Left cardiac atrium (tissue), 4 donors: ENCODE data around the gene IL26. TPM values are rescaled to one million over a fixed set of nuclear protein-coding genes. Genes with fewer than 3 reads are reported as not detected.
A peak's percentile ranks its signal among the peaks of the same experiment; 100 is the strongest.

Source experiments
- ATAC-seq, 2 donors: fragments of 200-7000 bp; cut with Tn5 transposase; one replicate each; pipeline ENCODE4 v1.9.1; 2020; ENCODE audit warnings: mild to moderate bottlenecking in 2 of 2, moderate library complexity in 2 of 2
- DNase-seq: peaks from one replicate; pipeline ENCODE4 v3.0.0-alpha.2; 2020
- intact Hi-C, 2 donors: fragments of 100-400 bp; cut with DNase I; formaldehyde crosslinking; loops; one replicate each; pipeline versions ENCODE4 v1.14.1 to v1.15.1; 2022 to 2023
- total RNA-seq, 2 donors: library from RNA; stranded (reverse); fragmentation: NEBNext Ultra II Directional; extraction: Animal tissue kit (Norgen Biotek cat#: 25700); gene quantifications; one replicate each; pipeline ENCODE4 v1.2.1, GENCODE V29; 2021
- donor health status: DM: no; HTN: yes; CAD: no.
- donor health status: DM: no; HTN: yes; CAD: no; lungs with severe emphysema.
- donor health status: DM: yes; HTN: yes; CAD: no.
- donor health status: Dilated cardiomyopathy.

IL26 gene
- total RNA-seq, 2 donors from 2014 or later = not detected

- intact Hi-C loops = no loop called here
- ATAC-seq (no peak), DNase-seq (no peak)
Observed at GRCh38 chr12:68242777-68243176, 17.2 kb upstream of the IL26 start.

DNA sequence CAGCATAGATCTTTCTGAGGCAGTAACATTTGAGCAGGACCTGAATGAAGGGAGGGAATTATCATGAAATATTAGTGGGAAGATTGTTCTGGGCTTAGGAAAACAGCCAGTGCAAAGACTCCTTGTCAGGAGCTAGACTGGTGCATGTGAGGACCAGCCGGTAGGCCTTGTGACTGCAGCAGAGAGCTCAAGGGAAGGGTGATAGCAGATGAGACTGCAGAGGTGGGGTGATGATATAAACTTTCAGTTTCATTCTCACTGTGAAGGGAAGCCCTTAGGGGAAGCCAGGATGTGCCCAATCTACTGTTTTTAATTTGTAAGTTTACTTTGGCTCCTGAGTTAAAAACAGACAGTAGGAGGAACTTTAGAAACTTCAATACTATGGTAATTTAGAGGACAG lies 15.4 kb upstream of the IL26 start:
- no peak for DNase-seq
- ATAC-seq = peak; percentile 75 to 79
- intact Hi-C loops = no loop called here

GRCh38 chr12:68240079-68240478 lies 14.5 kb upstream of the IL26 start:
- DNase-seq (no peak), ATAC-seq (peak in 1 of 2 donors; percentile 57)
- intact Hi-C loops = no loop called here

DNA sequence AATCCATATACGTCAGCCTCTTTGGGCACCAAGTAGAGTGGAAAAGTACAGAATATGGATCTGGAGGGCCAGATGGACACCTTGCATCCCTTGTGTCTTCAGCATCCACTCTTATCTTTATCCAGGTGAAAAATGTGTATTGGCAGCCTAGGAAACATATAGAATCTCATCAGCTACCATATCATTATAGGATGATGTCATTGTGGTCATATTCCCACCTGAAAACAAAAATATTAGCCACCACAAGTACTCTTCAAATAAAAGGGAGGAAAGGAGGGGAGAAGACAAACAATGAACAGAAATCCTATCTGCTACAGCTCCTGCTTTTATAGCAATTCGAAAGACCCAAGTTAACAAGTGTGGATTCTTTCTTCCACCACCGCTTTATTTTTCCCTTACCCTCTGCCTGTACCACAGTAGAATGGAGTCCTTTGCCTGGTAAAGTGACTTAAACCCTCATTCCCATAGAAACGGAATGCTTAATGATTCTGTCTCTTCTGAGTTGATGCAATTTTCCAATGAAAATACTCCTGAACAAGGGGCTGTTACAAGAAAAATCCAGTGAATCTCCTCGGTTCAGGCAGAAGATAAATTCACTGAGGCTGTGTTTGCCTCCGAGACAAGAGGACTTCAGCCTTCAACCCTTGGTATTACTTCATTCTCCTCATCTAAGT lies 13.8 kb upstream of the IL26 start:
- DNase-seq (no peak), ATAC-seq (no peak)
- intact Hi-C loops = no loop called here

DNA sequence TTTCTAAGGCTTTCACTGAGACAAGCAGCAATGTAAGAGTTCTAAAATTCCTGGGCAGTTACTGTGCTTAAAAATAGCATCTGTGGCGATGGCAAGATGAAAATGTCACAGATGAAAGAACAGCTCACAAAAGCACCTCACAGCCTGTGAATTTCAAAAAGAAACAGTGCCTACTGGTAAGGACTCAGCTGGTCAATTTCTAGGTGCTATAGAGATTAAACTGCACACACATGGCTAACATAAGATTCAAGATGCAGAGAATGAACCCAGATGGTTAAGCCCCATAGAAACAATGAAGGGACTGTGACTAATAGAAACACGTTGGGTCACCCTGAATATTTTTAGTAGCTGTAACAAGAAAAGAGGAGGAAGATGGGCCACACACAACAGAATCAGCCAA lies 12.0 kb upstream of the IL26 start:
- intact Hi-C loops = no loop called here
- no peak for DNase-seq
- peak in 1 of 2 donors; percentile 23 for ATAC-seq

DNA sequence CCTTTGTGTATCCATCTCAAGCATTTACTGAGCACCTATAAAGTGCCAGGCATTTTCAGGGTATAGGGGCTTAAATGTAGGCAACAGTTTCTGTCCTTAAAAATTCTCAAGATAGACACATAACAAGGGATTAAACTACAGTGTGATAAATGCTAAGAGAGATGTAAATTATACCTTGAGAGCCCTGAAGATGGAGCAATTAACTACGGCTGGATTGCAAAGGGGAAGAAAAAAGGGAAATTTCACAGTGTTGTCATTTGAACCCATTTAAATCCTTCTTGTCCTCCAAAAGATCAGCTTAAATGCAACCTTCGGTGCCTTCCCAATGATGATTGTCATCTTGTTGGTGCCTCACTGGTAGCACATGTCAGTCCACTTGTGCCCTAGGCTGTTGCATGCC lies 11.5 kb upstream of the IL26 start:
- no peak for DNase-seq
- ATAC-seq = no peak
- intact Hi-C loops = no loop called here

DNA sequence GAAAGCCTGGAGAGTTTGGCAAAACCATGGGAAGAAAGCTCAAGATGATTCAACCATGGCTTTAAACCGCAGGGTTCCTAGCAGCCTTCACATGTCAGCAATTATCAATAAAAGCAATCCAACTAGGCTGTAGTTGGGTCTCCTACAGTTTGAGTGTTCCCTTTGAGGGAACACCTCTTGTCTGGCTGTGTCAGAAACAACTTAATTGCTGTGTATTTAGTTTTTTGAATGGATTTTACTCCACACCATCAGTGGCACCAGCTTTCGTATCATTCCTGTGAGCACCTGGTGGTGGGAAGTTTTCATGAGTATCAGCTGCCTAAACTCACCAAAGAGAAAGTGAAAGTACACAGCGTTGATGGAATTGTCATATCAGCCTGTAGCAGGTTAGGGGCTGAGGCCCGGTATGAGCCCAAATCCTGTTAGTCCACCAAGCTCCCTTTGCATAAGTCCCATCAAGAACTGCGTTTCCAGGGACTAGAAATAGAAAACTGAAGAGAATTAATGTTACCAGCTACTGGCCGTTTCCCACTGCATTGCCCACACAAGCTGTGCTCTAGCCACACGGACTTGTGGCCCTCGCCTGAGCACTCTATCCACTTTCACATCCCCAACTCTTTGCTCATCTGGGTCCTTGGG lies 10.9 kb upstream of the IL26 start:
- intact Hi-C loops = no loop called here
- ATAC-seq = peak; percentile 41 to 48
- no peak for DNase-seq

- ATAC-seq (no peak), DNase-seq (no peak)
- intact Hi-C loops = no loop called here
Observed at GRCh38 chr12:68235576-68235975, 10.0 kb upstream of the IL26 start.

DNA sequence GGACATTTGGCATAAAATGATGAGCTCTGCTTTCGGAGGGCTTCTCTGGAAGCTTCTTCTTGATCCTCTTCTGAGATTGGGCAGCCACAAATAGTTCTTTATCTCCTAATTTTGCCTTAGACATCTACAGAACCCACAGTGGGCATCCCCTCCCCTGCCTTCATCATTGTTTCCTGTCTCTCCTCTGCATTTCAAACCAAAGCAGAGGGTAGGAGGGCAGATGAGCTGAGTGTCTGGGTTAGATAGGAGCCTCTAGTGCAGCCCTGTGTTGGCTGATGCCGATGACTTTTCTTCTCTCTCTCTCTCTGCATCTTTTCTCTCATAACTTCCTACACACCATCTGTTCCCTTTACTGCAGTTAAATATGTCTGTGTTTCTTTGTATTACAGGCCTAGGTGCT lies 8.5 kb upstream of the IL26 start:
- ATAC-seq (no peak), DNase-seq (no peak)
- intact Hi-C loops = no loop called here

DNA sequence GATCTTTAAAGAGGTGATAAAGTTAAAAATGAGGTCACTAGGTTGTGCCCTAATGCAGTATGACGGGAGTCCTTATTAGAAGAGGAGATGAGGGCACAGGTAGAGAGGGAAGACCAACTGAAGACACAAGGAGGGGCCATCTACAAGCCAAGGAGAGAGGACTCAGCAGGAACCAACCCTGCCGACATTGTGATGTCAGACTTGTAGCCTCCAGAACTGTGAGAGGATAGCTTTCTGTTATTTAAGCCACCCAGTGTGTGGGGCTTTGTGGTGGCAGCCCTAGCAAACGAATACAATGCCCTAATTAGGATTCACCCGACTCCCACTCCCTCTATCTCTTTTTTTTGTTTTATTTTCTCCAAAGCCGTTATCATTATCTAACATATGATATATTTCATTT lies 7.9 kb upstream of the IL26 start:
- ATAC-seq = no peak
- no peak for DNase-seq
- intact Hi-C loops = no loop called here

- intact Hi-C loops = no loop called here
- ATAC-seq = no peak
- DNase-seq = no peak
Observed at GRCh38 chr12:68231691-68232090, 6.1 kb upstream of the IL26 start.

DNA sequence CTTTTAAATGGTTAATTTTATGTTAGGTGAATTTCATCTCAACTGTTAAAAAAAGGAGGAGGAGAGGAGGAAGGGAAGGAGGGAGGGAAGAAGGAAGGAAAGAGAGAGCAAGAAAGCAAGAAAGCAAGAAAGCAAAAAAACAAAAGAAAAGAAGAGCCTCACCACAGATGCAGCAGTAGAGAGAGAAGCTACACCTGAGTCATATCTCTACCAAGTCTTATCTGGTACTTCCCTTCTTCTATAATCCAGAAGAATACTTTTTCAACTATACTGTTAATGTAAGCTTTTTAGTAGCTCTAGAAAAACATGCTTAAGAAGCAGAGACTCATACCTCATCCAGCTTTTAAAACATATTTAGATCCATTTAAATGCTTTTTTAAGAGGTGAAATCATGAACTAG lies 5.6 kb upstream of the IL26 start:
- DNase-seq = no peak
- intact Hi-C loops = no loop called here
- ATAC-seq = no peak

- intact Hi-C loops = no loop called here
Observed at GRCh38 chr12:68229956-68230355, 4.3 kb upstream of the IL26 start.

GRCh38 chr12:68227356-68227755 lies 1.7 kb upstream of the IL26 start:
- DNase-seq (no peak), ATAC-seq (no peak)
- intact Hi-C loops = no loop called here

More at GRCh38 chr12:68229956-68230355, 4.3 kb upstream of the IL26 start:
- ATAC-seq = no peak
- DNase-seq = no peak

GRCh38 chr12:68224613-68225285 lies 861 bp downstream of the IL26 start:
- DNase-seq (no peak), ATAC-seq (no peak)
- intact Hi-C loops = loop anchor here in 1 of 2 donors (5.0 kb wide), 1 partner anchor 93 kb away; no protein-coding TSS in a partner anchor

DNA sequence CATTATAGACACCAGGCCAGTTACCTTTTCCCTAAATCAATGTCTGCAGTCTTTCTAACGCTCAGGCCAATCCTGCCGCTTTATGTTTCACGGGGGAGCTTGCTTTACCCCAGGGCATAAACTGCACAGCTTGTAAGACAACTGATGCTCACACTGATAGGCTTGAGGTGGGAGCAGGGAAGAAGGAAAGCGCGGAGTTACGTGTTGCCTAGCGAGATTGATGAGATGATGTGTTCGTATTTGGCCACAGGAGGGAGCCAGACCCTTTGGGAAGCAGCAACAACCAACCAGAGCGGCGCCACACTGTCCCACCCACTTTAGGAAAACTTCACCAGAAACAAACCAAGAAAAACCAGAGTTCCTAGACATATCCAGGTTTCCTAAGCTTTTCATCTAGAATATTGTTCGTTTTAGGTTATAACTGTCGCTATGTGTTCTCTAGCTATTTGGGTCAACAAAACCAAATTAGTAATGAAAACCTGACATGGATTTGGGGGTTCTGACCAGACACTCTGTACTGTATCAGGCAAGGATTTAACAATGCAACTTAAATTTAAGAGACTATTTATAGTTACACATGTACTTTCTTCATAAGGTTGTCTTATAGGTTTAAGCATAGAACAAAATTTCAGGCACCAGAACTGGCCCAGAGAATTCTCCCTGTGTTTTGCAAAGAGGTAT lies 2.4 kb downstream of the IL26 start:
- peak; percentile 84 for DNase-seq
- ATAC-seq = peak; percentile 98
- intact Hi-C loops = loop anchor here (1.0 to 5.0 kb wide), 2 partner anchors 94 kb away; no protein-coding TSS in a partner anchor

DNA sequence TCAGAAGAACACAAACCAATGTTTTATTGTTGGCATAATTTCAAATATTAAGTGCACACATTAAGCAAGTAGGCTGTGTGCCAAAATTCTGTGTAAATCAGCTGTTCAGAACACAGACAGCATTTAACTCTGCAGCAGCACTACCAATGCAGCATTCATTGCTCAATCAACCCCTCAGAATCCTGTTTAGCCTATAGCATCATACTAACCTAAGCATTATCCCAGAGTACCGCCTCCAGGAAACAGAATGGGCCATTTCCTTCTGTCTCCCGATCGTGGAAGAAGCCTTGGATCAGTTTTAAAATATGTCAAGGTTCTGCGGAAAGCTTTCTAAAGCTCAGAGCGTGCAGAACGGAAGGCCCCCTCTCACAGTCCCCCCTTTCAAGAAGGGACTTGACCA lies 3.3 kb downstream of the IL26 start:
- DNase-seq (no peak), ATAC-seq (peak in 1 of 2 donors; percentile 16)
- intact Hi-C loops = loop anchor here in 1 of 2 donors (5.0 kb wide), 1 partner anchor 95 kb away; no protein-coding TSS in a partner anchor

DNA sequence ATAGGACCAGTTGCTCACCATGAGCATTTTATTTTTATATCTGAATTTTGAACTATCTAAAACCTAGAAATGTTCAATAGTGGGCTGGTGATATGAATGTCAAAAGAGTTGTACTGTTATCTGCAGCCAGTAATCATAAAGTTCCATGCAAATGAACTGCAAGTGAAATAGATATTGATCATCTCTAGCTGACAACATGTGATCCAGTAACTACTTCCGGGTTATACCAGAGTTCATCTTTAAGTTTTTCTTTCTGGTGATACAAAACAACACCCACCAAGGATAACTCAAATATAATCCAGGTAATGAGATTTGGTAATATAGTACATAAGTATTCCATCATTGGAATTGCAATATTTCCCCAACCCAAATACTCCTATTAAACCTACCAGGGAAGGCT lies 4.1 kb downstream of the IL26 start:
- no peak for DNase-seq
- intact Hi-C loops = loop anchor here in 1 of 2 donors (5.0 kb wide), 1 partner anchor 96 kb away; no protein-coding TSS in a partner anchor
- no peak for ATAC-seq

DNA sequence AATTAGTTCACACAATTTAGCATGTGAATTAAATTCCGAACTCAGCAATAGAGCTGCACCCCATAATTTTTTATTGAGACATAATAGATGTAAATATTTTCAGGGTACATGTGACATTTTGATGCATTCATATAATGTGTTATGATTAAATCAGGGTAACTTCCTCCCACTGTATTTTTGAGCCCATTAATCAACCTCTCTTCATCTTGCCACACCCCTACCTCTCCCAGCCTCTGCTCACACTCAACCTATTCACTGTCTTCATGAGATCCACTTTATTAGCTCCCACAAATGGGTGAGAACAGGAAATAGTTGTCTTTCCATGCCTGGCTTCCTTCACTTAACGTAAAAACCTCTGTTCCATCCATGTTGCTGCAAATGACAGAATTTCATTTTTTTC lies 14.7 kb downstream of the IL26 start:
- intact Hi-C loops = no loop called here
- DNase-seq (no peak), ATAC-seq (no peak)
